GM19463 (cell line): ENCODE data around the gene NCSTN.

Source experiments
- ATAC-seq: cut with Tn5 transposase; IDR thresholded peaks from one replicate; pipeline ENCODE4 v1.9.1; 2021; ENCODE audit warnings: mild to moderate bottlenecking, moderate library complexity; ENCODE audit not compliant: unreplicated experiment

The NCSTN gene

GRCh38 chr1:160403244-160403643 lies 60.1 kb downstream of the NCSTN start:
- no peak for ATAC-seq

GRCh38 chr1:160404094-160404493 lies 60.9 kb downstream of the NCSTN start:
- ATAC-seq: no peak

- no peak for ATAC-seq
Measured at GRCh38 chr1:160405331-160405877, 62.2 kb downstream of the NCSTN start.

GRCh38 chr1:160406131-160406968 lies 63.2 kb downstream of the NCSTN start:
- ATAC-seq: no peak

- ATAC-seq: no peak
Measured at GRCh38 chr1:160407839-160408801, 64.9 kb downstream of the NCSTN start.
